Measurements from ENCODE around the gene DLGAP1. TPM values are rescaled to one million over a fixed set of nuclear protein-coding genes. Genes with fewer than 3 reads are reported as not detected.

Gene DLGAP1
- total and polyA plus RNA-seq, 2 of the 13 experiments (the other 11 are each of a cell fraction or from before 2014, with no cell fraction given), result 0.01 TPM; not detected in 1

- TF ChIP-seq ZNF230 (CRISPR knock-in tag; IDR thresholded peaks at IDR 0.05) (no peak), EEA1 (CRISPR knock-in tag; IDR thresholded peaks at IDR 0.05; ENCODE audit: borderline replicate concordance) (no peak), ZNF737 (CRISPR knock-in tag; IDR thresholded peaks at IDR 0.05; ENCODE audit: borderline replicate concordance) (no peak), KMT2B (CRISPR knock-in tag; IDR thresholded peaks at IDR 0.05) (no peak), FOXA3 (CRISPR knock-in tag; IDR thresholded peaks at IDR 0.05) (no peak), ZNF274 (CRISPR knock-in tag; IDR thresholded peaks at IDR 0.05) (no peak), ZBED4 (CRISPR knock-in tag; IDR thresholded peaks at IDR 0.05; ENCODE audit: borderline replicate concordance) (no peak), ZNF292 (CRISPR knock-in tag; IDR thresholded peaks at IDR 0.05; ENCODE audit: borderline replicate concordance, low read depth) (no peak), ZFP82 (CRISPR knock-in tag; IDR thresholded peaks at IDR 0.05; ENCODE audit: borderline replicate concordance) (no peak), ZNF530 (CRISPR knock-in tag; IDR thresholded peaks at IDR 0.05; ENCODE audit: low read depth) (no peak), NFE2L1 (CRISPR knock-in tag; IDR thresholded peaks at IDR 0.05; ENCODE audit: borderline replicate concordance) (no peak), GTF2F1 (IDR thresholded peaks at IDR 0.05; ENCODE audit: low read length) (no peak), RFXAP (CRISPR knock-in tag; IDR thresholded peaks at IDR 0.05; ENCODE audit: borderline replicate concordance) (no peak), SALL1 (CRISPR knock-in tag; IDR thresholded peaks at IDR 0.05) (peak; percentile 35; the same call in 1 of the 2 replicates), FOSL1 (CRISPR knock-in tag; IDR thresholded peaks at IDR 0.05; ENCODE audit: borderline replicate concordance) (no peak), MIER2 (CRISPR knock-in tag; IDR thresholded peaks at IDR 0.05) (no peak), DRAP1 (CRISPR knock-in tag; IDR thresholded peaks at IDR 0.05) (no peak)
- TF ChIP-seq, protein P1, sequence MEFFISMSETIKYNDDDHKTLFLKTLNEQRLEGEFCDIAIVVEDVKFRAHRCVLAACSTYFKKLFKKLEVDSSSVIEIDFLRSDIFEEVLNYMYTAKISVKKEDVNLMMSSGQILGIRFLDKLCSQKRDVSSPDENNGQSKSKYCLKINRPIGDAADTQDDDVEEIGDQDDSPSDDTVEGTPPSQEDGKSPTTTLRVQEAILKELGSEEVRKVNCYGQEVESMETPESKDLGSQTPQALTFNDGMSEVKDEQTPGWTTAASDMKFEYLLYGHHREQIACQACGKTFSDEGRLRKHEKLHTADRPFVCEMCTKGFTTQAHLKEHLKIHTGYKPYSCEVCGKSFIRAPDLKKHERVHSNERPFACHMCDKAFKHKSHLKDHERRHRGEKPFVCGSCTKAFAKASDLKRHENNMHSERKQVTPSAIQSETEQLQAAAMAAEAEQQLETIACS (CRISPR knock-in tag; IDR thresholded peaks at IDR 0.05), result no peak
- TF ChIP-seq, protein P2, sequence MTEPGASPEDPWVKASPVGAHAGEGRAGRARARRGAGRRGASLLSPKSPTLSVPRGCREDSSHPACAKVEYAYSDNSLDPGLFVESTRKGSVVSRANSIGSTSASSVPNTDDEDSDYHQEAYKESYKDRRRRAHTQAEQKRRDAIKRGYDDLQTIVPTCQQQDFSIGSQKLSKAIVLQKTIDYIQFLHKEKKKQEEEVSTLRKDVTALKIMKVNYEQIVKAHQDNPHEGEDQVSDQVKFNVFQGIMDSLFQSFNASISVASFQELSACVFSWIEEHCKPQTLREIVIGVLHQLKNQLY (CRISPR knock-in tag; IDR thresholded peaks at IDR 0.05), result no peak
- TF ChIP-seq, protein P3, sequence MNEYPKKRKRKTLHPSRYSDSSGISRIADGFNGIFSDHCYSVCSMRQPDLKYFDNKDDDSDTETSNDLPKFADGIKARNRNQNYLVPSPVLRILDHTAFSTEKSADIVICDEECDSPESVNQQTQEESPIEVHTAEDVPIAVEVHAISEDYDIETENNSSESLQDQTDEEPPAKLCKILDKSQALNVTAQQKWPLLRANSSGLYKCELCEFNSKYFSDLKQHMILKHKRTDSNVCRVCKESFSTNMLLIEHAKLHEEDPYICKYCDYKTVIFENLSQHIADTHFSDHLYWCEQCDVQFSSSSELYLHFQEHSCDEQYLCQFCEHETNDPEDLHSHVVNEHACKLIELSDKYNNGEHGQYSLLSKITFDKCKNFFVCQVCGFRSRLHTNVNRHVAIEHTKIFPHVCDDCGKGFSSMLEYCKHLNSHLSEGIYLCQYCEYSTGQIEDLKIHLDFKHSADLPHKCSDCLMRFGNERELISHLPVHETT (CRISPR knock-in tag; conservative IDR thresholded peaks at IDR 0.05), result no peak
Observed at GRCh38 chr18:3620146-3621119, 834.7 kb downstream of the DLGAP1 start (continued).

Data from HepG2 (cell line).